ENCODE results near the gene RBM26. TPM values are rescaled to one million over a fixed set of nuclear protein-coding genes. Genes with fewer than 3 reads are reported as not detected.

RBM26 gene
- total RNA-seq, 1 donor from 2014 or later, result 20.6 TPM

DNA sequence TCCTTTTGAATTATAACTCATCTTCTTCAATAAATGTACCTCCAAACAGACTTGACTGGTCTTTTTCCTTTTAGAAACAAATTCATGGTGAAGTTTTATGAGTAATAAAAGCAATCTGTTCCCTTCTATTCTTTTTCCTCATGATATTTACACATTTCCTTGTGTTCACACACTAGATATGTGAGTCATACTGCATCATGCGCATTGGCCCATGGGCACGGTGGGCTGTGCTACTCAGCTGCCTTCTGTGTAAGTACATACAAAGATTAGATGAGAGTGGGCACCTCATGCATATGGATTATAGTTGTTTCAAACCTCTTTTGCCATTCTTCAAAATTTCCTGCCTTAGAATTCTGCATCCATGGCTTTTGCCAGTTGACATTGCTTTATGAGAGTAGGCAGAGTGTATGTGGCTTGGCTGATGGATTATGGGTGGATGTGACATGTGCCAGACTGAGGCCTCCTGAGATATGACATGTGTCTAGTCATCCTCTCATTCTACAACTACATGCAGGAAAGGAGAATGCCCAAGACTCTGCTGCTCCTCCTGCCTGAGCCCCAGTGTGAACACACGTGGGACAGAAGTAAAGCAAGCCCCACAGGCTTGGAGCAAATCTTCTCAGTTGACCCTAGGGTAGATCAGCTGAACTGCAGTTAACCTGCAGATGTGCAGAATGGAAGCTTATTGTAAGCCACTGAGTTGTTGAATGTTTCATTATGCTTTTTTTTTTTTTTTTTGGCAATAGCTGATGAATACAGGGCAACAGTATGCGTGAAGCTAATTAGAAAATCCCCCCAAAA, 109.9 kb downstream of the RBM26 start:
- Histone ChIP-seq H3K27me3 (ENCODE audit: low read depth) (peaks cover 29% of the 10 kb centered on the region), H3K4me3 (no peak overlapping the region), H3K4me1 (no peaks in the 10 kb centered on the region), H3K9me3 (replicated peaks) (peaks cover 7% of the 10 kb centered on the region), H3K36me3 (no peaks in the 10 kb centered on the region), H3K27ac (replicated peaks) (no peak overlapping the region)
- TF ChIP-seq CTCF (IDR thresholded peaks at IDR 0.05; ENCODE audit: borderline replicate concordance), result no peak
- intact Hi-C loops (cut with micrococcal nuclease), result no loop called here
- DNase-seq, result no peak

- no peaks in the 10 kb centered on the region for H3K27me3 ChIP-seq (ENCODE audit: low read depth)
- H3K4me1 ChIP-seq, result no peaks in the 10 kb centered on the region
- DNase-seq, result no peak
- no peaks in the 10 kb centered on the region for H3K9me3 ChIP-seq (replicated peaks)
- no peaks in the 10 kb centered on the region for H3K36me3 ChIP-seq
- H3K27ac ChIP-seq (replicated peaks), result no peak overlapping the region
- no peak for TF ChIP-seq CTCF (IDR thresholded peaks at IDR 0.05; ENCODE audit: borderline replicate concordance)
- no peak overlapping the region for H3K4me3 ChIP-seq
- intact Hi-C loops (cut with micrococcal nuclease), result no loop called here
Observed at GRCh38 chr13:79290595-79291244, 115.3 kb downstream of the RBM26 start.

DNA sequence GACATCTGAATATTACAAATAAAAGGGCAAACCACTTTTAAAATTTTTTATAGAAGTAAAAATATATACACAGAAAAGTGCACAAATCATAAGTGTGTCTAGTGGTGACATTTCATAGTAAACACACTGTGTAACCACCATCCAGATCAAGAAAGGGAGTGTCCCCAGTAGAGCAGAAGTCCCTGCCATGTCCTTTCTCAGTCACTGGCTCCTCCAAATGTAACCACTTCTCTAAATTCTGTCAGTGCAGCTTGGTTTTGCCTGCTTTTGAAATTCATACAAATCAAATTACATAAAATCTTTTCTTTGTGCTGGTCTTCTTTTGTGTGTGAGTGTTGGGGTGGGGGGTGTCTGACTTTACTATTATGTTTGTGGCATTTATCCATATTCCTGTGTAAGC, 116.5 kb downstream of the RBM26 start:
- intact Hi-C loops (cut with micrococcal nuclease), result no loop called here
- Histone ChIP-seq H3K4me1 (no peaks in the 10 kb centered on the region), H3K27ac (replicated peaks) (no peak overlapping the region), H3K9me3 (replicated peaks) (no peaks in the 10 kb centered on the region), H3K36me3 (no peaks in the 10 kb centered on the region), H3K27me3 (ENCODE audit: low read depth) (no peaks in the 10 kb centered on the region), H3K4me3 (no peak overlapping the region)
- no peak for DNase-seq
- no peak for TF ChIP-seq CTCF (IDR thresholded peaks at IDR 0.05; ENCODE audit: borderline replicate concordance)

DNA sequence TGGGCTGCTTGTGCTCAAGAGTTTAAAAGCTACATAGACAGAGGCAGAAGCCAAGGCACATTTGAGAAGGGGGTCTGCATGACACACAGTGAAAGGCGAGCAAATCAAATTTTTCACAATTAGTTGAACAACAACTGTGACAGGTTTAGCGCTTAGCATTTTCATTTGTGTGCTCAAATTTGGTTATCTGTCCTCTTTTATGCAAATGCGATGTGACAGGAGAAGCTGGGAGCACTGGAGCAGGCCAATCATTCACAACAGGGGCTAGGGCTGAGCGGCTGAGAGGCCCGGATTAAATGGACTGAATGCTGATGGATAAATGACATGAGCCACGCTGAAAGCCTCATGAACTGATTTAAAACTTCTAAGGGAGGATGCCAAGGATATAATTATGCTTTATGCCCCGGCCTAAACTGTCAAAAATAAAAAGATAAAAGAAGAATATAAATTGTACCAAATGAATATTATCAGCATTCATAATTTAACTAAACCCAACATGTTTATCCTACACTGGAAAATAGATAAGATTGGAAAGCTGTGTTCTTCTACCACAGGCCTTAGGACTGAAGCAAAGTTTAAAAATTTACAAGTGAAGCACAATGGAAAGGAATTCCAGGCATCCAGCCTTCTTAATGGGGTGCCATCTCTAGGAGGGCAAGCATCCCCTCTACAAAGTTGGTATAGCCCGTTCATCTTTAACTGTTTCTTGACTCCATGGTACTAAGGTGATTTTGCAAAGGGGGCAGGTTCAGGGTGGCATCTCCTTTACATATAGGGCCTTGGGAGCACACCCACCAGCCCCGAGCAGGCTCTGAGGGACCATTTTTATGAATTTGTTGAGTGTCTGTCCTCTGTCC, 117.9 kb downstream of the RBM26 start:
- H3K27me3 ChIP-seq (ENCODE audit: low read depth), result no peaks in the 10 kb centered on the region
- no peak overlapping the region for H3K27ac ChIP-seq (replicated peaks)
- no peak for DNase-seq
- intact Hi-C loops (cut with micrococcal nuclease), result no loop called here
- TF ChIP-seq CTCF (IDR thresholded peaks at IDR 0.05; ENCODE audit: borderline replicate concordance), result no peak
- no peaks in the 10 kb centered on the region for H3K36me3 ChIP-seq
- H3K4me1 ChIP-seq, result no peaks in the 10 kb centered on the region
- H3K9me3 ChIP-seq (replicated peaks), result no peaks in the 10 kb centered on the region
- no peak overlapping the region for H3K4me3 ChIP-seq

GRCh38 chr13:79285159-79285558, 120.9 kb downstream of the RBM26 start:
- Histone ChIP-seq H3K36me3 (no peaks in the 10 kb centered on the region), H3K4me3 (no peak overlapping the region), H3K4me1 (no peaks in the 10 kb centered on the region), H3K27me3 (ENCODE audit: low read depth) (no peaks in the 10 kb centered on the region), H3K9me3 (replicated peaks) (no peaks in the 10 kb centered on the region), H3K27ac (replicated peaks) (no peak overlapping the region)
- intact Hi-C loops (cut with micrococcal nuclease), result no loop called here
- no peak for TF ChIP-seq CTCF (IDR thresholded peaks at IDR 0.05; ENCODE audit: borderline replicate concordance)
- DNase-seq, result no peak

Measured in left ventricle myocardium inferior (tissue), 1 donor.